SKM-1 (cell line): ENCODE data around the gene ALDOC.
"Not testable (repeated sequence)": the region's sequence is repeated elsewhere in the genome, so short reads cannot be mapped to it uniquely, and the experiment has no call there.

ENCODE experiments used
- DNase-seq: peaks from one replicate; lab custom pipeline; 2025; ENCODE audit not compliant: unreplicated experiment; lab: John Stamatoyannopoulos, UW

The ALDOC gene

DNA sequence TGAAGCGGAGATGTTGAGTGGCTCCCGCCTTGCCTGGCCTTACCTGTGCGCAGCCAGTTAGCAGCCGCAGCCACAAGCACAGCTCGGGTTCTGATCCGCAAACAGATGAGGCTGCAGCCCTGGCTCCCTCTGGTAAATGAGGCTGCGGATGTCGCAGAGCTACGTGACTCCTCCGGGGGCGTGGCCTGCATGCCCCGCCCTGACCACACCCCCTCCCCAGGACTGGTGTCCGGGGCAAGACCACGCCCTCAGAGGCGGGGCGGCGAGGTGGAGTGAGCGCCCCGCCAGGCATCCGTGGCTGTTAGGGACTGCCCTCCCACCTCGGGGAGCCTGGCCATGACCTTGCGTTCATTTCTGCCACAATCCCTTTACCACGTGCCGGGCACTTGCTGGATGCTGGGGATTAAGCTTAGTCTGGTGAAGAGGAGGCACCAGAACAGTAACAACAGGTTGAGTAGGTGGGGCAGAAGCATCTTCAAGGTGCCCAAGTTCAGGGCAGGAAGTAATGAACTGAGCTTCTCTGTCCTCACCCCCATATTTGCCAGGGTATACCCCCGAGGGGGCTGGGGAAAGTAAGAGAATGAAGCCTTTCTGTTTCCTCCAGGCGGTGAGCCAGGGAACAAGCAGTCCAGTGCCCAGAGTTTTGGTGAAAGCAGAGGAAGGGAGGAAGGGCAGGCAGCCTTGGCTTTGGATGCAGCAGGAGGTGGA is at the start of gene ALDOC:
TSS of gene ALDOC (minus strand) at position 138 of the 708 bp plus-strand sequence. CDS start 1,363 bp downstream, outside the sequence.
- DNase-seq = no peak

DNA sequence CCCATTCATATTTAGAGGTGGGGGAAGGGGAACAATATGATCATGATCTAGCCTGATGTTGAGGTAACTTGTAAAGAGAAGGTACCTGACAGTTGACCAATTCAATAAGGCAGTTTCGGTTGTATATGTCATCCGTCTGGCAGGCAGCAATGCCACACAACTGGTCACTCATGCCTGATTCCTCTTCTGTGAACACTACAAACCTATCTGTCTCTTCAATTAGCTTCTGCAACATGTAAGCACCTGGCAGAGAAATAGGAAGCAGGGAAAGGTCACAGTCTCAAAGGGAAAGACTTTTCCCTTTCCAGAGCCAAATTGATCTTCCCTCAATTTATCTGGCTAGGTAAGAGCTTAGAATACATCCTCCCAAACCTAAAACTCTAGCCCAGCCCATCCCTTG is 47.5 kb upstream of the ALDOC start:
- no peak for DNase-seq

DNA sequence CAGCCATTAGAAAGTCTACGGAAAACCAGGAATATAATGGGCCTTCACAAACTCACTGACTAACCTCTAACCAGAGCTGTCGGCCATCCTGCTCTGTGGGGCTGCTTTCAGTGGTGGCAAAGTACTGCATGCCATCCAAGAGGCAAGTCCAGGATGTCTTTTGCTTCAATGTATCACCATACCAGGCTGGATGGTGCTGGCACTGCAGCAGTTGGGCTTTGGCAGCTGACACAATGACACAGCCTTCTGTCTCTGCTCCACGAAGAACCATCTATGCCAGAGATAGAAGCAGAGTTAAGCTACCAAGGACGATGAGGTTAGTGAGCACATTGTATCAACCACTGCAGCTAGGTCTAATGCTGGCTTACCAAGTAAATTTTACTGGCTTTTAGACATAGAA is 47.0 kb upstream of the ALDOC start:
- no peak for DNase-seq

DNA sequence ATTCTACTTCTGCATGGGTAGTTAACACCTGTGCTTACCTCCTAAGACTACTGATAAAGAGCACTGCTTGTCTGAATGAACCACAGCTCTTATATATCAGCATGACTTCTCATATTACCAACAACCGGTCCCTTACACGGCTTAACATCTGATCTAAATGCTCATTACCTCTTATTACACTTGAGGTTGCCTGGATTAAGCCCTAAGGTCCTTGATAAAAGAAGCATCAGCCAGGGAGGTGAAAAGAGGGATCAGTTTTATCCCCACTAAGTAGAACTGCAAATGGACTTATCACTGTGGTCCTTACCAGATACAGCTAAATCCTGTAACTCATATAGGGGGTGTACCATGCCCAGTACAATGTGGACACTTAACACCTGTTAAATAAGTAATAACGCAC is 45.5 kb upstream of the ALDOC start:
- no peak for DNase-seq

DNA sequence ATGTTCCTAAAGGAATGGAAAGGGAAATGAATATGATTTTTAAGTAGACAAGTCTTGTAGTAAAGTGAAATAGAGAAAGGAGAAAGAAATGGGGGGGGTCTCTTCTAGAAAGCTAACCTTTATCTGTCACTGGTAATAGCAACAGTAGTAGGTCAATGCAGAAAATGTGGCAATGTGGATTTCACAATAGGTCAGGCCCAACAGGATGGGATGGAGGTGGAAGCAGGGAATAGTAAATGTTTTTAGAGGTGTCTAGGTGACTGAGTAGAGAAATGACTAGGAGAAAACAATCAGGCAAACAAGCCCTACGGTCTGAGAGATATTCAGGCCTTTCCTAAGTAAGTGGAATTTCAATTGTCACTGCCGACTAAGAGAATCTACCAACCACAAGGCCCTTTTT is 43.3 kb upstream of the ALDOC start:
- no peak for DNase-seq

DNA sequence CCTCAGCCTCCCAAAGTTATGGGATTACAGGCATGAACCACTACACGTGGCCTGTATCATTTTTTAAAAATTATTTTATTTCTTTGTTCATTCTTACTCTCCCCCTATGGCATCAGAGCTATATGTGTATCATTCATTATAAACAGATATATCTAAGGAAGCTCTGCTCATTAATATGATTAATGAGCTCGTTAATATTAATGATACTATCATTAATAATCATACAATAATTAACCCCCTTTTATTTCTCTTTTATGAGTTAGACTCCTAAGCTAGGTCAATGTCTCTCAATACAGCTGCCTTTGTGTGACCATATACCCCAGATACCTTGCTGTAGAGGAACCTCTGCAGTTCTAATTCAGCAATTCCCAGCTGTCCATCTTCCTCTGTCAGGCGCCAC is 41.8 kb upstream of the ALDOC start:
- DNase-seq = no peak

DNA sequence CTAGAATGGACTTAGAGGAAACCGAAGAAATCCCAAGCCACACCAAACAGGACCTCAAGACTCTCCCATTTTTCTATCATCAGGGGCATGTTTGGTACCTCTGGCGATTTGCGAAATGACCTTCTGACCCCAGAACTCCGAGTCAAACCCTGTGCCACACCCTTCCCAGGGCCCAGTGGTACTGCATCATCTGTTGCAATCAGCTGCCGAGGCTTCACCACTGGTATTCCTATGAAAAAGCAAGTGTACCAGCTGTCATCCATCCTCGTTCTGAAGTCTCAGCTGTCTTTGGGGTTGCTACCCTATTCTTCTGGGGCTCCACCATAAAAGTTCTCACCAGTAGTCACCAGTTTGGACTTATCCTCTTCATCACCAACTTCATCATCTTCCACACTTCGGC is 39.6 kb upstream of the ALDOC start:
- DNase-seq = no peak

DNA sequence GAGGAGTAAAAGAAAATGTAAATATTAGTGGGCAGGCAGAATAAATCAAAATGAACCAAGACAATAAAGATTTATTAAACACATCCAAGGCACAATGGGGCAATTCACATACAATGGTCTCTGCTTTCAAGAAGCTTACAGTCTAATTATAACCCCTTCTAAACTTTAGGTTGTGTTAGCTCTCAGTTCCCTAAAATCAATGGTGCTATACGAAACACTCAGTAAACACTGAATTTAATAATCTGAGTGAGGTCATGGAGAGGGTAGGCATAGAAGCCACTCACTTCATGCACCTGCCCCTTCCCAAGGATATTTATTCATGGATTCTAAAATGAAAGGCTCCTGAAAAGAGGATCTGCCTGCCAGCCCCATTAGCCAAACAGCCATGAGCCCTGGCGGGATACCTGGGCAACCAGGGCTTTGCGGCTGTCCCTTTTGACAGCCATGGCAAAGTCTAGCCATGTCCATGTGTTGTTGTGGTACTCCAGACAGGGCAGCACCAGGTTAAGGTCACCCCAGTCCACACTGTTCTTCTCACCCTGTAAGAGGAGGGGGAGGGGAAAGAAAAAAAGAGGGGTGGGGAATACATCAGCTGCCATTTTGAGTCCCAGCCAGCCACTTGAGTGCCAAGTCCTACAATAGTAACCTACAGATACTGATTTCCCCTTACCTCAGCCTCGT is 38.7 kb upstream of the ALDOC start:
- DNase-seq = no peak

DNA sequence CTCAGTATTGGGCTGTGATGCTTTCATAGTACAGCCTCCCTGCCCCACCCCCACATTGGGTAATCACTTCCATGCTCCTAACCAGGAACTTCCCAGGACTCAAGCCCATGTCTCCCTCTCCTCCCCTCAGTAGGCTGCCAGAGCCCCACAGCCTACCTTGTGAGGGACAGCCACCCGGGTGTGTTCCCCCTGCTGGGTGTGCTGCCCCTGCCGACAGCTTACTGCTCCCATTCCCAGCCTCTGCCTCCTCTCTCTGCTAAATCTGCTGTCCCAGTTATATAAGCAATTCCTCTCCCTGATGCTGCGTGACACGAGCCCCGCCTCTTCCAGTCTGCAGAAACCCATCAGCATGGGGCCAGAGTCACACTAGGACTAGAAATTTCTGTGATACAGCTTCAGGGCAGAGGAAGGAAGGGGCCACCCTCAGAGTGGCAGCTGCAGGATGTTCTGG is 37.3 kb upstream of the ALDOC start, which contains the start of gene RSKR:
TSS of gene RSKR (minus strand) at position 255 of the 451 bp plus-strand sequence. CDS start at position 231, 24 bp downstream.
- no peak for DNase-seq

DNA sequence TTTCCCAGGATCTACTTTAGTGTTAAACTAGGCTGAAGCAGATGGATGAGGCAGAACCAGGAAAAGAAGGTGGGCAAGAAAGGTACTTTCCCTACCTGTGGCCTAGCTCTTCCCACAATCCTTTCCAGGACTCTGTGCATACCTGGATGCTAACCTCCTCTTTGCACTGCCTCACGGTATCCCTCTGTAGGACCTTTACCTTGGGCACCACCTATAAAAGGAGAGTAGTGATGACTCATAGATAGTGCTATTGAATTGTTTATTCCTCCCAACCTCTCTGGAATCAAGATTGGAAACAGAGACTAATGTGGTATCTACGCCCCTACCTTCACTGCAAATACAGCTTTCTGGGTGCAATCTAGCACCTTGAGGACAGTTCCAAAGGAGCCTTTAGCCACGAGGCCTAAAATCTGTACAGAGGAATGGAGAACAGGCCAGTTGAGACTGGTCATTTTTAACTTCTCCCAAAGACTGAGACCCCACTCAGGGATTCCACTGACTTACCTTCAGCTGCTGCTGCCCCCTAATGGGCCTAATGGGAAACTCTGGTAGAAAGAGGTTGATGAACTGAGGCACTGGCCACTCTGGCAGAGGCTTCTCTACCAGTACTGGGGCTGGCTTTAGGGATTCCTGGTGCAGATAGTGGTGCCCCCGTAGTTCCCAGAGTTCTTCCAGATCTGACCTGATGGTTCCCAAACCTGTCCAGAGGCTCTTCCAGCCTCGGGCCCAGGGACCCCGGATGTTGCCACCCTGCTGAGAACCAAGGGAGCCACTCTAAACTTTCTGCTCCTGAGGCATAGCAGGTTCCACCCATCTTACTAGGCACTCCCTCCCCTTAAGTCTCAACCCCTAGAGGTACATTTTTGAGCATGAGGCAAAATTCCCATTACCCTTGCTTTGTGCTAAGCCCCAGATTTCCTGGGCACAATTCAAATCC is 36.5 kb upstream of the ALDOC start:
- DNase-seq = peak; percentile 18

DNA sequence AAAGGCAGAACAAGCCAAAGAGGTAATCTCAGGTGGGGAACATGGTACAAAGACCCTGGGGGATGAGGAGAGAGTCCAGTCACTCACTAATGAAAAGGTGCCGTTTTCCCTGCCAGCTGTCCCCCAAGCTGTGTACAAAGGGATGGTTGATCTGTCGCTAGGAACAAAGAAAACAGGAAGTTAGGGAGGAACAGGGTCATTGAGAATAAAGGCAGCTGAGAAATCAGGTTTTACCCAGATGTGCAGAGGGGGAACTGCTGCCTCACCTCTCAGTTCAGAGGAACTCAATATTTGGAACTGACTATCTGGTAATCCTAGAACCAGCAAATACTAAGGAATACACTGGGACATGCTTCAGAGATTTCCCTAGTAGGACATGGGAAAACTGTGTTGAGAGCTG is 35.8 kb upstream of the ALDOC start:
- DNase-seq = no peak

DNA sequence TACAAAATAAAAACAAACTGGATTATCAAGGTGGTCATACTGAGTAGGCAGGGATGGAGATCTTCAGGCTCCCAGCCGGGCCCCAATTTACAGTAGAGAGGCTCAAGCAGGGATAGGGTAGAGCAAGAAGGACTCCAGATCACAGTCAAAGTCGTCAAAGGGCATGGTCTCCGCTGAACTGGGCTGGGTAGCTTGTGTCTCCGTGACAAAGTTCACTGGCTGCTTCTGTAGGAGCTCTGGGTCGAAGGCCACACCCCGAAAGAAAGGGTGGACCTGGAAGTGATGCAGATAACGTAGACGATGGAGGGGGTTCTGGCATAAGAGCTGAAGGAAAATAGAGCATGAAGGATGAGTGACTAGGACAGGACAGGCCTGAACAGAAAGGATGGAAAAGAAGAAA is 33.7 kb upstream of the ALDOC start:
- DNase-seq = no peak

DNA sequence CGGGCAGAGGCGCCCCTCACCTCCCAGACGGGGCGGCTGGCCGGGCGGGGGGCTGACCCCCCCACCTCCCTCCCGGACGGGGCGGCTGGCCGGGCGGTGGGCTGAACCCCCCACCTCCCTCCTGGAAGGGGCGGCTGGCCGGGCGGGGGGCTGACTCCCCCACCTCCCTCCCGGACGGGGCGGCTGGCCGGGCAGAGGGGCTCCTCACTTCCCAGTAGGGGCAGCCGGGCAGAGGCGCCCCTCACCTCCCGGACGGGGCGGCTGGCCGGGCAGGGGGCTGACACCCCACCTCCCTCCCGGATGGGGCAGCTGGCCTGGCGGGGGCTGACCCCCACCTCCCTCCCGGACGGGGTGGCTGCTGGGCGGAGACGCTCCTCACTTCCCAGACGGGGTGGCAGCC is 27.3 kb upstream of the ALDOC start:
- DNase-seq = not testable (repeated sequence)

DNA sequence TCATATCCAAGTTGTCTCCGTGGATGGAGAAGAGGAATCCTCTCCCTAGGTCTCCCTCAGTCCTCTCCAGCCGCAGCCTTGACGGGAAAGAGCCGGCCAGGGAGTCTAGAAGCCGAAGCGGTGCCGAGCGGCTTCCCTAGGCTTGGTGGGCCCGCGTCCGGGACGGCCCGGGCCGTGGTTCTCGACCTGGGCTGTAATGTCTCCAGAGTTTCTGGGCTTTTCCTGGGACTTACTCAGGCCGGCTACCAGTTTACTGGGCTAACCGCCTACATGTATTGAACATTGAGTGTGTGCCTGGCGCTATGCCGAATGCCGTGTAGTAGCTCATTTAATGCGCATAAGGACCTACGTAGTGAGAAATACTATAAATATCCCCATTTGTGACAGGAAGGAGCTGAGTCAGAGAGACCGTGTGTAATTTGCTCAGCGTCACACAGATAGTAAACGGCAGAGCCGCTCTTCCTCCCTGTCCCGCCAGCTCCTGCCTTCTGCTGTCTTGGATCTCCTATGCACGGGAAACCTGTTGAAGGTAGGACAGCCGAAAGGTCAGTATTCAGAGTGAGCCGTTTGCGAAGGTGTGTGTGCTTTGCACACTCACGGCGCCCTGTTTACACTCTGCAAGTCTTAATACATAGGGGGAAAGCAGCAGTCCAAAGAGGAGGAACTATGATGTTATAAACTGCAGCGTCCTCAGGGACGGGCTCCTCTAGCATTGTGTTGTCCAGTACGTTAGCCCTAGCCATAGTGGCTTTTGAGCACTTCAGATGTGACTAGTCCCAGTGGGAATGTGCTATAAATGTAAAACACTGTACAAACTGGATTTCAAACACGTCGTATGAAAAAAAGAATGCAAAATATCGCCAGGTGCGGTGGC is 22.9 kb upstream of the ALDOC start:
- DNase-seq = peak; percentile 74

DNA sequence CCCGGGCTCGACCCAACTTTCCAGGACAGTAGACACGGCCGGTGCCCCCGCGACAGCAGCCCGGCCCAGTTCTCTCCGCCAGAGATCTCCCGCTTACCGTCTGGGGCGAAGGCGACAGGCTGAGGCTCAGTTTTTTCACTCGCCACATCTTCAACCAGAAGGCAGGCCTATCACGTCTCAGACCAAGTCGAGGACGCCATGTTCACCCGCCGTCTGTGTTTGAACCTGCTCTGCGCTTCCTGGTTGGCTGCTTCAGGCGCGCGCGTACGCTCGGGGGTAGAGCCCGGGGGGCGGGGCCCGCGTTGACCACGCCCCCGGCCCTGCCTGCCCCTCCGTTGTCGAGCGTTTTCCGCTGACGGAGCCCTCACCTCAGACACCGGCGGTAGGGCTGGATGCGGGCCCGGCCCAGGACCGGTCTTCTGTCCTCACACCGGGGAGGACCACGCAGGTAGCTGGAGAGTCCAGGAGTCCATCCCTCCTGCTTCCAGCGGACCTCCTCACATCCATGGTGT is 22.2 kb upstream of the ALDOC start, which contains the start of gene SPAG5:
TSS of gene SPAG5 (minus strand) at position 227 of the 512 bp plus-strand sequence. CDS start at position 148, 79 bp downstream.
- peak; percentile 83 for DNase-seq

DNA sequence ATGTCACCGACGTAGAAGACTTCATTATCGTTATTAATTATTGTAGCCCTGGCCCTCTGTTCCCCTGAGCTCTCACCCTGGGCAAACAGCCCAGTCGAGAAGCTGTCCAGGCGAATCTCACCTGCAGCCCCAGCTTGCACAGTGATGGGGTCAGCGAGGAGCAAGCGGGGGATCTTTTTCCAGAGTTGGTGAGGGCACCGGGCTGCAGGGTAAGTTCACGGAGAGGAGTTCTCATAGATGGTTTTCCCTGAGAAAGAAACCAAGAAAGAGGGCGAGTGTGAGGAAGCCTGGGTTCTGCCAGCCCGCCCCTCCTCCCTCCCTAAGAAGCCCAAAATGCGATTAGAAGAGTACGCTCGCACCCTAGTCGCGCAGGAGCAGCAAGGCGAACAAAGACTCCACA is 21.7 kb upstream of the ALDOC start:
- no peak for DNase-seq

DNA sequence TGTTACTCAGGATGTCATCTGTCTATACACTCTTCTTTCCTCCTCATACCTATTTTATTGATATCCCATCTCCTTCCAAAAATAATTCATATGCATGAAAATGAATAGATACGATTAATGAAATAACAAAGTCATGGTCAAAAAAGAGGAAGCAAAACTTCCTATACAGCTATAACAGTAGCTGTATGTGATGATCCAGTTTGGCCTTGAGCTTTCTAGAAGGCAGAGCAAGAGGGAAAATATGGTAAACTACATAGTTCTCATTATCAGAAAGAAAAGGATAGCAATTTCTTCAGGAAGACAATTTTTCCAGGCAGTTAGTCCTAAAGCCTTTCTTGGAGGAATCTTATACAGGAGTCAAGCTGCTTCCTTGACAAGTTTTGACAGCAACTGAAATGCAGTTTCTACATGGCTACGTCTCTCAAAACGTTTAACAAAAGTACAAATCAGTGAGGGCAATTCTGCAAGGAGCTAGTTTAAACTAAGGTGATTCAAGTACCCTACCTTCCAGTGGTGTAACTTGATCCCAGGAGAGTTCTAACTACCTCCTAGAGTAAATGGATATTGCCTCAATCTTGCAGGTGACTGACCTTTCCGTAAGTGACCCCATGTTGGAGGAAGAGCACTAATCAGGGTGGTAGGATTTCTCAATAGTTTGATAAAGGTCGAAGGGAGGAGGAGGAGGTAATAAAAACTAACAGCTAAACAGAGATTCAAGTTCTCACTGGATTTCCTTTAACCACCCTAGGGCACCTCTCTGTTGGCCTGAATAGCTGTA is 21.1 kb upstream of the ALDOC start:
- no peak for DNase-seq

DNA sequence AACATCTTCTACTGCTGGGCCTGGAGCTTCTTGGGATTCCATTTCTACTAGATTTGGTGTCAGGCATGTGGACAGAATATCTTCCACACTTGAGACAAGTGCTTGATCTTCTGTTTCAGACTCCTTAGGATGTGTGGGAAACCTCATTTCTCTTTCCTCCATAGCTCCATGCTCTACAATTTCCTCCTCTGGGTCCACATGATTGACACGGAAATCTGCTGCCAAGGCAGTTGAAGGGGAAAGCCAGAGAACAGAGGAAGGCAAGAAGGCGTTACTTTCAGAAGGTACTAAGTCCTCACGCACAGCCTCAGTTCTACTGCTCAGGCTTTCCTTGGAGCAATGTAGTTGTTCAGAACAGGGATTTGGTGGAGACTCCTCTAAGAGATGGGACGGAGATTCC is 15.6 kb upstream of the ALDOC start:
- DNase-seq = no peak

DNA sequence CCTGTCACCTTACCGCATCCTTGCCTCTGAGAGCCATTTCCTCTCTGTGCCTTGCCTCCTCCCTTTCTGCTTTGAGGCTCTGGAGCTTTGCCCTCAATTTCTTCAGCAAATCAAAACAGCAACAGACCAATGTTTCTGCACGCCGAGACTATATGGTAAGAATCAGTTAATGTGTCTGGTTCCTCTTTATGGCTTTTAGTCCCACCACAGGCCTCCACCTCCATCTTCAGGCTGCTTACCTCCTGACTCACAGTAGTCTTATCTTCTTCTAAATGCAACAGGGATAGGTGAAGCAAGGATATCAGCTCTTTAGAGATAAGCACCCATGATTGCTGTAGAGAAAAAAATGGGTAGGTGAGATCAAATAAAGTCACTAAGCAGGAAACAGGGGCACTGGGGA is 9.2 kb upstream of the ALDOC start:
- DNase-seq = no peak
